HEK293 (cell line): ENCODE measurements around the gene KANK2.

Experiments
- CTCF ChIA-PET: fragments of 350-600 bp; formaldehyde crosslinking; extraction: SDS; loops from one replicate; lab custom pipeline; 2021; ENCODE audit warnings: antibody characterized with exemption; lab: Yijun Ruan, JAX
- POLR2A ChIA-PET: fragments of 300-600 bp; formaldehyde crosslinking; extraction: SDS; loops from one replicate; lab custom pipeline; 2020; ENCODE audit warnings: antibody characterized with exemption, inconsistent platforms; lab: Yijun Ruan, JAX
- H3K27ac ChIP-seq: fragments of 200-500 bp; sonication (Bioruptor generic); 2 replicates; pipeline ENCODE4 v1.5.1; 2014; ENCODE audit warnings: low read depth, low read length, control low read depth, inconsistent platforms; ENCODE audit errors: extremely low read depth
- H3K36me3 ChIP-seq, 2 experiments: fragments of 200-500 bp in 1 of 2; sonication (Bioruptor generic) in 1 of 2; 1 replicate in 1 of 2; 2 replicates in 1 of 2; pipeline ENCODE4 v1.5.1; 2014 to 2017; ENCODE audit warnings: inconsistent platforms in 2 of 2, low read length in 2 of 2; ENCODE audit not compliant: control insufficient read depth in 2 of 2, insufficient read depth in 1 of 2
- H3K4me1 ChIP-seq: fragments of 200-500 bp; sonication (Bioruptor generic); 2 replicates; pipeline ENCODE4 v1.5.1; 2014; ENCODE audit warnings: mild to moderate bottlenecking, low read length, inconsistent platforms; ENCODE audit not compliant: control insufficient read depth, insufficient read depth
- H3K4me3 ChIP-seq: 2 replicates; pipeline ENCODE4 v1.5.1; 2011; ENCODE audit warnings: low read depth, mild to moderate bottlenecking, control low read depth, low read length, moderate library complexity
- H3K9me3 ChIP-seq: fragments of 200-500 bp; sonication (Bioruptor generic); 2 replicates; pipeline ENCODE4 v1.5.1; 2014; ENCODE audit warnings: low read depth, low read length, inconsistent platforms; ENCODE audit not compliant: control insufficient read depth, insufficient read depth
- CTCF ChIP-seq: fragments of 450-650 bp; formaldehyde crosslinking; IDR thresholded peaks from 2 replicates; pipeline ENCODE4 v1.5.1; 2016; ENCODE audit warnings: missing biosample characterization, missing genetic modification characterization
- EGR2 ChIP-seq: fragments of 450-650 bp; formaldehyde crosslinking; IDR thresholded peaks from 2 replicates; pipeline ENCODE4 v1.5.1; 2016; ENCODE audit warnings: low read depth, missing biosample characterization, missing genetic modification characterization
- FEZF1 ChIP-seq: fragments of 450-650 bp; formaldehyde crosslinking; IDR thresholded peaks from 2 replicates; pipeline ENCODE4 v1.5.1; 2016; ENCODE audit warnings: missing biosample characterization, missing genetic modification characterization
- KLF7 ChIP-seq: fragments of 450-650 bp; formaldehyde crosslinking; IDR thresholded peaks from 2 replicates; pipeline ENCODE4 v1.5.1; 2016; ENCODE audit warnings: missing biosample characterization, missing genetic modification characterization, borderline replicate concordance
- PBX3 ChIP-seq: sonication (generic); formaldehyde crosslinking; IDR thresholded peaks from 2 replicates; pipeline ENCODE4 v1.8.1; 2022; ENCODE audit warnings: mild to moderate bottlenecking, moderate library complexity, missing genetic modification reagents
- SETDB1 ChIP-seq: IDR thresholded peaks from one replicate; pipeline ENCODE4 v1.6.1; 2017; ENCODE audit warnings: mild to moderate bottlenecking, low read length, moderate library complexity, mixed read lengths; ENCODE audit not compliant: insufficient read length
- SP2 ChIP-seq: fragments of 450-650 bp; formaldehyde crosslinking; IDR thresholded peaks from 2 replicates; pipeline ENCODE4 v1.5.1; 2016; ENCODE audit warnings: missing biosample characterization, missing genetic modification characterization
- SP3 ChIP-seq: fragments of 450-650 bp; formaldehyde crosslinking; IDR thresholded peaks from 2 replicates; pipeline ENCODE4 v1.5.1; 2016; ENCODE audit warnings: missing biosample characterization, missing genetic modification characterization
- ZBTB1 ChIP-seq: fragments of 450-650 bp; formaldehyde crosslinking; IDR thresholded peaks from 2 replicates; pipeline ENCODE4 v1.5.1; 2016; ENCODE audit warnings: missing biosample characterization, missing genetic modification characterization
- ZBTB8A ChIP-seq: fragments of 450-650 bp; formaldehyde crosslinking; IDR thresholded peaks from 2 replicates; pipeline ENCODE4 v1.5.1; 2016; ENCODE audit warnings: missing biosample characterization, missing genetic modification characterization
- ZFHX2 ChIP-seq: fragments of 450-650 bp; formaldehyde crosslinking; conservative IDR thresholded peaks from 2 replicates; pipeline ENCODE4 v1.5.1; 2016; ENCODE audit warnings: missing biosample characterization, missing genetic modification characterization
- ZFP3 ChIP-seq: fragments of 450-650 bp; formaldehyde crosslinking; IDR thresholded peaks from 2 replicates; pipeline ENCODE4 v1.5.1; 2016; ENCODE audit warnings: low read depth, missing biosample characterization, missing genetic modification characterization
- ZNF121 ChIP-seq: fragments of 450-650 bp; formaldehyde crosslinking; IDR thresholded peaks from 2 replicates; pipeline ENCODE4 v1.5.1; 2016; ENCODE audit warnings: missing biosample characterization, missing genetic modification characterization
- ZNF366 ChIP-seq: fragments of 450-650 bp; formaldehyde crosslinking; conservative IDR thresholded peaks from 2 replicates; pipeline ENCODE4 v1.5.1; 2016; ENCODE audit warnings: missing biosample characterization, missing genetic modification characterization
- ZNF501 ChIP-seq: fragments of 450-650 bp; formaldehyde crosslinking; IDR thresholded peaks from 2 replicates; pipeline ENCODE4 v1.5.1; 2016; ENCODE audit warnings: missing biosample characterization, missing genetic modification characterization
- ZNF623 ChIP-seq: fragments of 450-650 bp; formaldehyde crosslinking; IDR thresholded peaks from 2 replicates; pipeline ENCODE4 v1.5.1; 2016; ENCODE audit warnings: missing biosample characterization, missing genetic modification characterization
- ZNF792 ChIP-seq: fragments of 450-650 bp; formaldehyde crosslinking; IDR thresholded peaks from 2 replicates; pipeline ENCODE4 v1.5.1; 2016; ENCODE audit warnings: missing biosample characterization, missing genetic modification characterization

The KANK2 gene

DNA sequence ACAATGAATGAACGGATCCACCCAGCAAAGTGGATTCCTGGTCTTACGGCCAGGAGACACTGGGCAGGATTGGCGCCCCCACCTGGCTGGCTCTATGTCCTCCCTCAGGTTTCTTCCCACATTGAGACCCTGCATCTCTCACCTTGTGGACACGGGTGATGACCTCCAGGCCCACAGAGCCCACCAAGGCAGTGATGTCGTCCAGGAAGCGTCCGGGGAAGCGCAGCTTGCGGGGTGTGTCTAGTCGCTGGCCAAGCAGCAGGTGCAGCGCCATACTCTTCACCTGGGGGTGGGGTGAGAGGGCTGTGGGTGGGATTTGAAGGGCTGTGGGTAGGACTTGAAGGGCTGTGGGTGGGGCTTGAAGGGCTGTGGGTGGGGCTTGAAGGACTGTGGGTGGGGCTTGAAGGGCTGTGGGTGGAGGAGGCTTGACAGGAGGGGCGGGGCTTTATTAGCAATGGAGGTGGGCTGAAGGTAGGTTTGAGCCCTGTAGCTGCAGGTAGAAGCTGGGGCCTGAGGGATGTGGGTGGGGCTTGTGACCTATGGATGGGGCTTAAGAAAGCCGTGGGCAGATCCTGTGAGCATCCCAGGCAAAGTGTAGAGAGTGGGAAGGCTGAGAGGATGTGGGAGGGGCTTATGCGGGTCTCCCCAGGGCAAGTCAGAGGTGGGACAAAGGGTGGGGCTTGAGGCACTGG lies 30.0 kb upstream of the KANK2 start:
- POLR2A ChIA-PET = interaction anchor here (0.7 to 1.0 kb wide), 2 partner anchors 13 to 15 kb away, joined by 3 read pairs; no protein-coding TSS in a partner anchor
- no peaks in the 10 kb centered on the region for H3K9me3 ChIP-seq
- peaks cover 0 to 18% of the 10 kb centered on the region in 2 experiments; a peak in 1 of 3 replicates for H3K36me3 ChIP-seq
- H3K27ac ChIP-seq = no peak overlapping the region
- H3K4me1 ChIP-seq = no peaks in the 10 kb centered on the region
- TF ChIP-seq SP3 (tag by site-specific recombination) (peak; percentile 35; the same call in 1 of the 2 replicates), ZFP3 (tag by site-specific recombination) (no peak), ZFHX2 (tag by site-specific recombination) (peak; percentile 90), SETDB1 (no peak), KLF7 (tag by site-specific recombination) (no peak), ZNF366 (tag by site-specific recombination) (no peak), SP2 (tag by site-specific recombination) (peak; percentile 67), ZBTB8A (tag by site-specific recombination) (no peak), EGR2 (tag by site-specific recombination) (peak; percentile 97)
- no peak overlapping the region for H3K4me3 ChIP-seq
- CTCF ChIA-PET = interaction anchor here (0.6 to 1.8 kb wide), 9 partner anchors 14 to 1206 kb away, joined by 3 to 5 read pairs (median 4); no protein-coding TSS in a partner anchor

DNA sequence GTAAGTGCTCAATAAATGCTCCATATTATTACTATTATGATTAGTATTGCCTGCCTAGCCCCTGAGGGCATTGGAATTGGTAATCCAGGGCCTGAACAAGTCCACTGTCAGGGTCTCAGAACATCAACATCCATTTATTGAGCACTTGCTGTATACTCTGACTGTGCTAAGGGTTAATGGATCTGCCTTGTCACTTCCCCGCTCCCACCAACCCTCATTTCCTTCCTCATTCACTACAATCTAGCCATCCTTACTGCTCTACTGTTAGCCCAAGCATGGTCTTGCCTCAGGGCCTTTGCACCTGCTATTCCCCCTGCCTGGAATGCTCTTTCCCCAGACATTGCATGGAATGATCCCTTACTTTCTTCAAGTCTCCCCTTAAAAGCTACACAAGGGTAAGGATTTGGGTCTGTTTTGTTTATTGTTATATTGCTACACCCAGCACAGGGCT lies 29.4 kb upstream of the KANK2 start:
- CTCF ChIA-PET = interaction anchor here (0.7 to 1.8 kb wide), 4 partner anchors 17 to 1205 kb away, joined by 3 to 5 read pairs (median 5); no protein-coding TSS in a partner anchor

GRCh38 chr19:11225815-11226214 lies 28.5 kb upstream of the KANK2 start:
- H3K27ac ChIP-seq = no peak overlapping the region
- H3K4me3 ChIP-seq = no peak overlapping the region
- H3K4me1 ChIP-seq = no peaks in the 10 kb centered on the region
- H3K9me3 ChIP-seq = no peaks in the 10 kb centered on the region
- ChIA-PET CTCF (interaction anchor here (0.5 to 1.8 kb wide), 4 partner anchors 16 to 361 kb away, joined by 3 to 5 read pairs (median 4); no protein-coding TSS in a partner anchor), POLR2A (no interaction called here)
- peaks cover 0 to 24% of the 10 kb centered on the region in 2 experiments; a peak in 1 of 3 replicates for H3K36me3 ChIP-seq
- TF ChIP-seq ZNF121 (tag by site-specific recombination) = peak; percentile 83
- no peak for TF ChIP-seq ZNF501 (tag by site-specific recombination)

More for the DNA sequence above, 29.4 kb upstream of the KANK2 start:
- POLR2A ChIA-PET = no interaction called here
- Histone ChIP-seq H3K36me3 (peaks cover 0 to 18% of the 10 kb centered on the region in 2 experiments; a peak in 1 of 3 replicates), H3K4me3 (no peak overlapping the region), H3K9me3 (no peaks in the 10 kb centered on the region), H3K27ac (no peak overlapping the region), H3K4me1 (no peaks in the 10 kb centered on the region)
- no peak for TF ChIP-seq FEZF1 (tag by site-specific recombination)
- TF ChIP-seq EGR2 (tag by site-specific recombination) = no peak
- TF ChIP-seq ZNF792 (tag by site-specific recombination) = peak; percentile 99
- TF ChIP-seq ZBTB1 (tag by site-specific recombination) = no peak
- peak; percentile 98 for TF ChIP-seq ZNF623 (tag by site-specific recombination)
- no peak for TF ChIP-seq PBX3 (CRISPR knock-in tag)

GRCh38 chr19:11225172-11225571 lies 27.8 kb upstream of the KANK2 start:
- H3K36me3 ChIP-seq = peaks cover 0 to 24% of the 10 kb centered on the region in 2 experiments; a peak in 1 of 3 replicates
- no peak overlapping the region for H3K4me3 ChIP-seq
- no peak overlapping the region for H3K27ac ChIP-seq
- H3K4me1 ChIP-seq = no peaks in the 10 kb centered on the region
- no peak for TF ChIP-seq CTCF (tag by site-specific recombination)
- TF ChIP-seq, all 188 proteins: peak for 0
- CTCF ChIA-PET = interaction anchor here (1.1 kb wide), 1 partner anchor 17 kb away, joined by 4 read pairs; no protein-coding TSS in a partner anchor
- no peaks in the 10 kb centered on the region for H3K9me3 ChIP-seq
- POLR2A ChIA-PET = no interaction called here
